ENCODE measurements around the gene PMFBP1.

- TF ChIP-seq CTCF (IDR thresholded peaks at IDR 0.05; ENCODE audit: insufficient read depth, low read length) (no peak), POLR2AphosphoS5 (IDR thresholded peaks at IDR 0.05; ENCODE audit: low read depth) (no peak), REST (IDR thresholded peaks at IDR 0.05; ENCODE audit: insufficient replicate concordance, low read depth) (no peak)
Measured at GRCh38 chr16:72110662-72111615, 61.0 kb downstream of the PMFBP1 start.

All from HL-60 (cell line).